NT2/D1 (cell line): ENCODE results near the gene FBLN1.
A peak's percentile ranks its signal among the peaks of the same experiment; 100 is the strongest.

Experiments
- DNase-seq: peaks from one replicate; pipeline ENCODE4 v3.0.0-alpha.2; 2011; ENCODE audit warnings: low read depth, low spot score
- H3K27me3 ChIP-seq: 2 replicates; pipeline ENCODE4 v1.6.0; 2011; ENCODE audit warnings: mild to moderate bottlenecking; ENCODE audit not compliant: insufficient read length, insufficient read depth
- H3K36me3 ChIP-seq: 2 replicates; pipeline ENCODE4 v1.6.1; 2011; ENCODE audit warnings: mild to moderate bottlenecking, low read length, mixed read lengths; ENCODE audit not compliant: insufficient read depth, insufficient read length
- H3K4me1 ChIP-seq: 2 replicates; pipeline ENCODE4 v1.5.1; 2011; ENCODE audit not compliant: insufficient read depth, insufficient read length
- H3K4me3 ChIP-seq: 2 replicates; pipeline ENCODE4 v1.5.1; 2011; ENCODE audit warnings: low read depth; ENCODE audit not compliant: insufficient read length
- H3K9ac ChIP-seq: 2 replicates; pipeline ENCODE4 v1.6.0; 2011; ENCODE audit warnings: low read depth; ENCODE audit not compliant: insufficient read length
- H3K9me3 ChIP-seq: 2 replicates; pipeline ENCODE4 v1.5.1; 2011; ENCODE audit warnings: mild to moderate bottlenecking, low read length; ENCODE audit not compliant: insufficient read depth
- SUZ12 ChIP-seq: IDR thresholded peaks from 2 replicates; pipeline ENCODE4 v1.6.1; 2011; ENCODE audit not compliant: insufficient read length, insufficient read depth; ENCODE audit errors: extremely low read depth
- YY1 ChIP-seq: IDR thresholded peaks from 2 replicates; pipeline ENCODE4 v1.6.1; 2011; ENCODE audit not compliant: insufficient read length, insufficient read depth
- ZNF274 ChIP-seq: IDR thresholded peaks from 2 replicates; pipeline ENCODE4 v1.6.1; 2011; ENCODE audit warnings: mild to moderate bottlenecking, low read depth, low read length

Gene FBLN1

GRCh38 chr22:45502215-45503049 is at the start of gene FBLN1:
Gene FBLN1 (plus strand): TSS chr22:45502883. CDS start chr22:45502986, 103 bp downstream.
- H3K4me3 ChIP-seq = peak within 1 kb of the TSS; percentile 76
- H3K4me1 ChIP-seq = peaks cover 6% of the 10 kb centered on the region
- no peaks in the 10 kb centered on the region for H3K9me3 ChIP-seq
- H3K36me3 ChIP-seq = peaks cover 11% of the 10 kb centered on the region
- DNase-seq = no peak
- TF ChIP-seq YY1 = no peak
- no peak for TF ChIP-seq ZNF274
- TF ChIP-seq SUZ12 = no peak
- H3K27me3 ChIP-seq = no peaks in the 10 kb centered on the region
- H3K9ac ChIP-seq = peak within 1 kb of the TSS; percentile 94

GRCh38 chr22:45453764-45454163 is 48.9 kb upstream of the FBLN1 start:
- H3K4me3 ChIP-seq = no peak overlapping the region

GRCh38 chr22:45454275-45454674 is 48.4 kb upstream of the FBLN1 start:
- DNase-seq = no peak
- Histone ChIP-seq H3K36me3 (no peaks in the 10 kb centered on the region), H3K9ac (no peak overlapping the region), H3K27me3 (no peaks in the 10 kb centered on the region), H3K4me1 (no peaks in the 10 kb centered on the region), H3K9me3 (no peaks in the 10 kb centered on the region), H3K4me3 (no peak overlapping the region)
- TF ChIP-seq ZNF274 (no peak), SUZ12 (no peak), YY1 (no peak)

More at GRCh38 chr22:45453764-45454163, 48.9 kb upstream of the FBLN1 start:
- TF ChIP-seq YY1 (no peak), SUZ12 (no peak), ZNF274 (no peak)
- no peaks in the 10 kb centered on the region for H3K27me3 ChIP-seq
- no peak for DNase-seq
- H3K4me1 ChIP-seq = no peaks in the 10 kb centered on the region
- H3K9me3 ChIP-seq = no peaks in the 10 kb centered on the region
- no peak overlapping the region for H3K9ac ChIP-seq
- H3K36me3 ChIP-seq = no peaks in the 10 kb centered on the region

- TF ChIP-seq ZNF274 (no peak), YY1 (no peak), SUZ12 (no peak)
- Histone ChIP-seq H3K4me3 (no peak overlapping the region), H3K9ac (no peak overlapping the region), H3K36me3 (no peaks in the 10 kb centered on the region), H3K4me1 (no peaks in the 10 kb centered on the region), H3K27me3 (no peaks in the 10 kb centered on the region), H3K9me3 (no peaks in the 10 kb centered on the region)
- no peak for DNase-seq
These were observed 47.5 kb upstream of the FBLN1 start for GRCh38 chr22:45455212-45455611.

- Histone ChIP-seq H3K9ac (no peak overlapping the region), H3K36me3 (no peaks in the 10 kb centered on the region), H3K27me3 (no peaks in the 10 kb centered on the region), H3K4me3 (no peak overlapping the region), H3K9me3 (no peaks in the 10 kb centered on the region), H3K4me1 (no peaks in the 10 kb centered on the region)
- DNase-seq = no peak
- no peak for TF ChIP-seq ZNF274
- TF ChIP-seq YY1 = no peak
These were observed 47.1 kb upstream of the FBLN1 start for GRCh38 chr22:45455621-45456020.

- no peak overlapping the region for H3K9ac ChIP-seq
- H3K27me3 ChIP-seq = no peaks in the 10 kb centered on the region
- no peak for DNase-seq
These were observed 45.9 kb upstream of the FBLN1 start for GRCh38 chr22:45456811-45457210.

GRCh38 chr22:45458532-45458931 is 44.2 kb upstream of the FBLN1 start:
- Histone ChIP-seq H3K4me1 (no peaks in the 10 kb centered on the region), H3K9ac (no peak overlapping the region), H3K4me3 (no peak overlapping the region), H3K9me3 (peaks cover 2% of the 10 kb centered on the region), H3K36me3 (no peaks in the 10 kb centered on the region), H3K27me3 (no peaks in the 10 kb centered on the region)
- DNase-seq = no peak
- no peak for TF ChIP-seq SUZ12
- no peak for TF ChIP-seq ZNF274
- TF ChIP-seq YY1 = no peak

More at GRCh38 chr22:45456811-45457210, 45.9 kb upstream of the FBLN1 start:
- H3K9me3 ChIP-seq = no peaks in the 10 kb centered on the region
- no peaks in the 10 kb centered on the region for H3K36me3 ChIP-seq
- H3K4me1 ChIP-seq = no peaks in the 10 kb centered on the region
- no peak overlapping the region for H3K4me3 ChIP-seq
- no peak for TF ChIP-seq SUZ12
- no peak for TF ChIP-seq ZNF274
- no peak for TF ChIP-seq YY1
